GM21576 (cell line): ENCODE results near the gene NUDT22.

Source experiments
- ATAC-seq: cut with Tn5 transposase; IDR thresholded peaks from one replicate; pipeline ENCODE4 v1.9.1; 2021; ENCODE audit warnings: mild to moderate bottlenecking, moderate library complexity; ENCODE audit not compliant: unreplicated experiment

The NUDT22 gene

DNA sequence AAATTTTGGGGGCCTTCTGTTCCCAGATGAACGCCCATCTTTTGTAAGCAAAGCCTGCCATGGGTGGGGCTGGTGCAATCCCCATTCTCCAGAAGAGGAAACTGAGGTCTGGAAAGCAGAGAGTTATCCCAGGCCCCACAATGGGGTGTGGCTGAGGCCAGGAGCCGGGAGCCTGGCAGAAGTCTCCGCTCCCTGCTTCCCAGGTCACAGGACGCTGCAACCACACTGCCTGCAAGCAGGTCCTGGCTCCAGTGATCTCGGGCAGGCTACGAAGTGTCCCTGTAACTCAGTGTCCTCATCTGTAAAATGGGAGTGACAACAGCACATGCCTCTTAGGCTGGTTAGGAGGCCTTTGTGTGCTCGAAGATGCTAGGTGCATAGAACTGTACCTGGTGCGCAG is 27.0 kb downstream of the NUDT22 start:
- no peak for ATAC-seq

- no peak for ATAC-seq
Observed at GRCh38 chr11:64253481-64253880, 27.4 kb downstream of the NUDT22 start.

DNA sequence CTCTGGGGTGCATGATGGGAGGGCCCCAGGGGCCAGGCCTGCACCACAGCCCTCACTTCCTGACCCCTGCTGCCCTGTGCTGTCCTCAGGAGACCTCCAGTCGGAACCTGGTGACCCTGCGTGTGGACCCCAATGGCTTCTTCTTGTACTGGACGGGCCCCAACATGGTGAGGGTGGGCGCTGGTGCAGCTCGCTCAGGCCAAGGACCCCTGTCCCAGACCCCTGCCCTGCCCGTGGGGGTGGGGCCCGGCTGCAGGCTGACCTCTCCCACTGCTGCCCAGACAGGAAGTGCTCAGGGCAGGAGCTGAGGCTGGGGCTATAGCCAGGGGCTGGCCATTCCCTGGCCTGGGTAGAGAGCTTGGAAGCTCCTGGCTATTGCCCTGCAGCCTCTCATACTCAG is 28.3 kb downstream of the NUDT22 start:
- ATAC-seq: no peak

DNA sequence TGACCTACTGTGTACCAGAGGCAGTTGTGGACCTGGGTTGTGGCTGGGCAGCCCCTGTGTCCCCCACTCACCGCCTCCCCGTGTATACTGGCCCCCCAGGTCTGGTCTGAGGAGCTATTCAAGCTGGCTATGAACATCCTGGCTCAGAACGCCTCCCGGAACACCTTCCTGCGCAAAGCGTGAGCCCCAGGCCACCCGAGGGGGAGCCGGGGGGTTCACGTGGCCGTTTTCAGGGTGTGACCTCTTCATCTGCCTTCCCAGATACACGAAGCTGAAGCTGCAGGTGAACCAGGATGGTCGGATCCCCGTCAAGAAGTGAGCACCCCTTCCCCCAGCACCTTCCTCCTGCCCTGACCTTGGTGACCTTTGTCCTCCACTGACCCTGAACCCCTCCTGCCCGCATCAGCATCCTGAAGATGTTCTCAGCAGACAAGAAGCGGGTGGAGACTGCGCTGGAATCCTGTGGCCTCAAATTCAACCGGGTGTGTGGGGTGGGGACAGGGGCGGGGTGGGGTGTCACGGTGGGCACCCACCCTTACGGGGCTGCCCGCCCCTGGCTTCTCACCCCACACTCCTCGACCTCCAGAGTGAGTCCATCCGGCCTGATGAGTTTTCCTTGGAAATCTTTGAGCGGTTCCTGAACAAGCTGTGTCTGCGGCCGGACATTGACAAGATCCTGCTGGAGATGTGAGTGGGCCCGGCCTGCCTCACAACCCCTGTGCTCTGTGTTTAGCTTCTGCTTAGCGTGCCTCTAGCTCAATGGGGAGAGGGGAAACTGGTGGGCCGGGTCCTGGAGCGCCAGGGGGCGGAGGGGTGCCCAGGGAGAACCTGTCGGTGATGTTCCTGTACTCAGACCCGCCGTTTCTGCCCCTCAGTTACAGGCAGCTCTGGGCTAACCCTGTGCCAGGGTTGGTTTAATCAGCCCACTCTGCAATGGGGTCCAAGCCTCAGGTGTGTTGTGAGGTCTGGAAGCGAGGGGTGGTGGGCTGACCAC is 29.4 kb downstream of the NUDT22 start:
- ATAC-seq: no peak

- no peak for ATAC-seq
Observed at GRCh38 chr11:64256300-64256699, 30.2 kb downstream of the NUDT22 start.

DNA sequence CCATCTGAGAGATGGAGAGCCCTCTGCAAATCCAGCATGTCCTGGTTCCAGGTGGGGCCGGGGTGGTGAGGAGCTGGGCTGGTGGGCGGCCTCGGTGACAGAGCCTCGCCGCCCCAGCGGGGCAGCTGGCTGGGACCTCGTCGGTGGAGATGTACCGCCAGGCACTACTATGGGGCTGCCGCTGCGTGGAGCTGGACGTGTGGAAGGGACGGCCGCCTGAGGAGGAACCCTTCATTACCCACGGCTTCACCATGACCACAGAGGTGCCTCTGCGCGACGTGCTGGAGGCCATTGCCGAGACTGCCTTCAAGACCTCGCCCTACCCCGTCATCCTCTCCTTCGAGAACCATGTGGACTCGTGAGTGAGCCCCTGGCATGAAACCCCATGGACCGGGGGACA is 32.3 kb downstream of the NUDT22 start:
- ATAC-seq: no peak

DNA sequence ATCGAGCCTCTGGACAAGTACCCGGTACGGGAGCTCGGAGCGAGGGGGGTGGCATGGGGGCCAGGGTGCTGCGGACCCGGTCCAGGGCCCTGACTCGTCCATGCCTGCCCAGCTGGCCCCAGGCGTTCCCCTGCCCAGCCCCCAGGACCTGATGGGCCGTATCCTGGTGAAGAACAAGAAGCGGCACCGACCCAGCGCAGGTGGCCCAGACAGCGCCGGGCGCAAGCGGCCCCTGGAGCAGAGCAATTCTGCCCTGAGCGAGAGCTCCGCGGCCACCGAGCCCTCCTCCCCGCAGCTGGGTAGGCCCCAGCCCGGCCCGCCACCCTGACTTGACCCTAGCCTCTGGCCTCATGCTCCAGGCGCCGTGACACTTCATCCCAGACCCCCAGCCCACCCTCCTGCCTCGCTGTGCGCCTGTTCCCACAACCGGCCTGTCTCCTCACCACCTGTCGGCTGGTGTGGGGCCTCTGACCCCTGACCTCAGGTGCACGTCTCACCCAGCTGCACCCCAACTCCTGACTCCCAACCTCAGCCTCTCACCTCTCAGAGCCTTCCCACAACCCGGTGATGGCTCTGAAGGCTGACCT is 33.0 kb downstream of the NUDT22 start:
- no peak for ATAC-seq

DNA sequence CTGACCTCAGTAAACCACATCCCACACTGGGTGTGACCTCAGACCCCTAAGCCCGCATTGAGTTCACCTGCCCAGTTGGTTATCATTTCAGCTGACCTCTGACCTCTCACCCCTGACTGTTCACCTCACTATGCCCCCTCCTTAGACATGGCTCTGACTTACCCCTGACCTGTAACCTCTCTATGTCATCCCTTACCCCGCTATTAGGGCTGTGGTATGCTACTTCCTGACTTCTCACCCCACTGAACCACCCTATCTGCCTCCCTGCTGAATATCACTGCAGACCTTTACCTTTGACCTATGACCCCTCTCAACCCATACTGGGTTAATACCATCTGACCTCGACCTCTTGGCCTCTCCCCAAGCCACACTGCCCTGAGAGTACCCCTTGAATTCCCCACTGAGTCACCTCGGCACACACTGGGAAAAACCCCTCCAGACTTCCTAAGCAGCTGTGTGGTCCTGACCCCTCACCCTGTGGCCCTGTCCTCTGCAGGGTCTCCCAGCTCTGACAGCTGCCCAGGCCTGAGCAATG is 33.5 kb downstream of the NUDT22 start:
- ATAC-seq: no peak

DNA sequence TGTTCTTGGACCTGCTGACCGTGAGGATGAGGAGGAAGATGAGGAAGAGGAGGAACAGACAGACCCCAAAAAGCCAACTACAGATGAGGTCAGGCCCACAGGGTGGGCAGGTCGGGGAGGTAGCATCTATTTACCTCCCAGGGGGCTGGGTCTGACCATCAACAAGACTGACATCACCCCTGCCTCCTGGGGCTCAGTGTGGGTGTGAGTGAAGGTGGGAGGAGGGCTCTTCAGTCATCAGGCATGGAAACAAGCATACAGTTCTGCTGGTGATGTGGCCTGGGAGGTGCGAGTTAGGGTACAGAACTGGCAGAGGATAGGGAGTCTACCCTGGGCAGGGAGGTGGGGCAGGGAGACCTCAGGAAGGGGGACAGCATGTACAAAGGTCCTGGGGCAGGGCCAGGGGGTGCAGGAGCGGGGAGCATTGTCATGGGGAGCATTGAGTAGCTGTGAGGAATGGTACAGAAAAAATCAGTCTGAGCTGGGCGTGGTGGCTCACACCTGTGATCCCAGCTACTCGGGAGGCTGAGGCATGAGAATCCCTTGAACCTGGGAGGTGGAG is 34.2 kb downstream of the NUDT22 start:
- no peak for ATAC-seq

- ATAC-seq: no peak
Observed at GRCh38 chr11:64261556-64262080, 35.5 kb downstream of the NUDT22 start.

DNA sequence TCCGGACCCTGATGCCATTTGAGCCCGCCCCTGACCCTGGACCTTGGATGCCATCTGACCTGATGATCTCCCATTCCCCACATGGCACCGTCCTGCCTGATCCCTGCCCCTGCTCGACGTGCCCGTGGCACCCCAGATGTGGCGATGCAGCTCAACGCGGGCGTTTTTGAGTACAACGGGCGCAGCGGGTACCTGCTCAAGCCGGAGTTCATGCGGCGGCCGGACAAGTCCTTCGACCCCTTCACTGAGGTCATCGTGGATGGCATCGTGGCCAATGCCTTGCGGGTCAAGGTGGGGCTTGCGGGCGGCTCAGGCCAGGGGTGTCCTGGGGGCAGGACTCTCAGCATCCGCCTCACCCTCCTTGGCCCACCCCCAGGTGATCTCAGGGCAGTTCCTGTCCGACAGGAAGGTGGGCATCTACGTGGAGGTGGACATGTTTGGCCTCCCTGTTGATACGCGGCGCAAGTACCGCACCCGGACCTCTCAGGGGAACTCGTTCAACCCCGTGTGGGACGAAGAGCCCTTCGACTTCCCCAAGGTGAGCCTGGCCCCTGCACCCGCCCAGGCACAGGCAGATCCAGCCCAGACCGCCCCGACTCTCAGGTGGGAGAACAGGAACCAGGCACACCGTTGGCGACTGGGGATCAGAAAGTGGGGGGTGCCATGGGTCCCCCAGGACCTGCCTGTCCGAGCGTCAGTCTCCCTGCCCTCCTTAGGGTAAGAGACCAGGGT is 36.4 kb downstream of the NUDT22 start:
- ATAC-seq: no peak

- ATAC-seq: no peak
Observed at GRCh38 chr11:64263021-64263946, 37.2 kb downstream of the NUDT22 start.

- no peak for ATAC-seq
Observed at GRCh38 chr11:64263947-64264317, 37.9 kb downstream of the NUDT22 start.

DNA sequence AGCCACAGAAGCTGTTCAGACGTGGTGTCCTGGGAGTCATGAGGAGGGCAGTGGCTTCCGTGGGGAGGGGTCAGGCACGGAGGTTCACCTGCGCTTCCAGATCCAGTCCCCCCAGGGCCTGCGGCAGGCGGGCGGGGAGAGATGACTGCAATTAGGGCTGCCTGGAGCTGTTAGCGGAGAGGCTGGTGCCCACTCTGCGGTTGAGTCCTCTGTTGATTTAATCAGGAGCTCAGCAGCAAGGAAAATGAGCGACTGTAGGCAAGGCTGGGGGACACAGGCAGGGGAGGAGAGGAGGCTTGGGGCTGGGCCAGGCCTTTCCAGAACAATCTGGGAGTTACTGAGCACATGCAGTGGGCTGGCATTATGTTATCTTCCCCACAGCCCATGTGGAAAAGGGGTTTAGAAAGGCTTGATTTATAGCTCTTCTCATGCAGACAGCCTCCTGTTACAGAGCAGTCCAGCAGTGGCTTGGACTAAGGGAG is 38.3 kb downstream of the NUDT22 start:
- no peak for ATAC-seq

GRCh38 chr11:64265176-64266160 is 39.4 kb downstream of the NUDT22 start:
- no peak for ATAC-seq

DNA sequence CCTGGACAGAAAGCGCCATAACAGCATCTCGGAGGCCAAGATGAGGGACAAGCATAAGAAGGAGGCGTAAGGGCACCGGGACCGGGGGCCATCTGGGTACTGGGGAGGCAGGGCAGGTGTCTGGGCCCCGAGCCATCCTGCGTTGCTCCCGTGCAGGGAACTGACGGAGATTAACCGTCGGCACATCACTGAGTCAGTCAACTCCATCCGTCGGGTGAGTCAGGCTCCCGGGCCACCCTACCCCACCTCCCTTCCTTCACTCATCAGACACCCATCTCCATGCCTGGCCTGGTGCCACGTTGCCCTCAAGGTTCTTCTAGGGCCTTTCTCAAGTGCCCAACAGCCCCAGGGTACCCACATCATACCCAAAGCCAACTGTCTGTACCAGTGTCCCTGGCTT is 40.3 kb downstream of the NUDT22 start:
- no peak for ATAC-seq

- ATAC-seq: no peak
Observed at GRCh38 chr11:64267207-64267945, 41.3 kb downstream of the NUDT22 start.
